ENCODE data around the gene MT3.

MT3 gene

DNA sequence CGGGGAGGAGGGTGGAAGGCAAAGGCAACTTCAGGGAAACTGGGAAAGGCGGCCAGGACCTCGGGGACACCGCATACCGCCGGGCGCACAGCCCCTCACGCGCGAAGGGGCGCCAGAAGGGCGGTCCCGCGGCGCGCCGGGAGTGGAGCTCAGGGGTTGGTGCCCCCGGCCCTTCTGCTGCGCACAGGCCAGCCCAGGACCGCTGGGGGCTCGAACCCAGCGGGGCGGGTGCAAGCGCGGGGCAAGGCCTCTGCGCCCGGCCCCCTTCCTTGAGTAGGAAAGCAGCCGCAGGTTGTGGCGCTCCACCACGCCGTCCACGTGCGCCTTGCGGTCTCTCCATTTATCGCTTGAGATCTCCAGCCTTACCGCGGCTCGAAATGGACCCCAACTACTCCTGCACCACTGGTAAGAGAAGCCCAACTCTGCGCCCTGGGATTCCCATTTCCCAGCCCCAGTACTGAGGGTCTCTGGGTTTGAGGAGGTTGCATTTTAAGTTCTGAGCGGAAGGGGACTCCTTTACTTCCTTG lies 46.2 kb downstream of the MT3 start:
- ChIA-PET POLR2A (ENCODE audit: low non-redundant PET) (no interaction called here), CTCF (no interaction called here)
- no peak overlapping the region for H3K27ac ChIP-seq
- TF ChIP-seq, protein P1, sequence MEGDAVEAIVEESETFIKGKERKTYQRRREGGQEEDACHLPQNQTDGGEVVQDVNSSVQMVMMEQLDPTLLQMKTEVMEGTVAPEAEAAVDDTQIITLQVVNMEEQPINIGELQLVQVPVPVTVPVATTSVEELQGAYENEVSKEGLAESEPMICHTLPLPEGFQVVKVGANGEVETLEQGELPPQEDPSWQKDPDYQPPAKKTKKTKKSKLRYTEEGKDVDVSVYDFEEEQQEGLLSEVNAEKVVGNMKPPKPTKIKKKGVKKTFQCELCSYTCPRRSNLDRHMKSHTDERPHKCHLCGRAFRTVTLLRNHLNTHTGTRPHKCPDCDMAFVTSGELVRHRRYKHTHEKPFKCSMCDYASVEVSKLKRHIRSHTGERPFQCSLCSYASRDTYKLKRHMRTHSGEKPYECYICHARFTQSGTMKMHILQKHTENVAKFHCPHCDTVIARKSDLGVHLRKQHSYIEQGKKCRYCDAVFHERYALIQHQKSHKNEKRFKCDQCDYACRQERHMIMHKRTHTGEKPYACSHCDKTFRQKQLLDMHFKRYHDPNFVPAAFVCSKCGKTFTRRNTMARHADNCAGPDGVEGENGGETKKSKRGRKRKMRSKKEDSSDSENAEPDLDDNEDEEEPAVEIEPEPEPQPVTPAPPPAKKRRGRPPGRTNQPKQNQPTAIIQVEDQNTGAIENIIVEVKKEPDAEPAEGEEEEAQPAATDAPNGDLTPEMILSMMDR (conservative IDR thresholded peaks at IDR 0.05; ENCODE audit: low read depth): no peak
- no peak for DNase-seq (ENCODE audit: low spot score)

DNA sequence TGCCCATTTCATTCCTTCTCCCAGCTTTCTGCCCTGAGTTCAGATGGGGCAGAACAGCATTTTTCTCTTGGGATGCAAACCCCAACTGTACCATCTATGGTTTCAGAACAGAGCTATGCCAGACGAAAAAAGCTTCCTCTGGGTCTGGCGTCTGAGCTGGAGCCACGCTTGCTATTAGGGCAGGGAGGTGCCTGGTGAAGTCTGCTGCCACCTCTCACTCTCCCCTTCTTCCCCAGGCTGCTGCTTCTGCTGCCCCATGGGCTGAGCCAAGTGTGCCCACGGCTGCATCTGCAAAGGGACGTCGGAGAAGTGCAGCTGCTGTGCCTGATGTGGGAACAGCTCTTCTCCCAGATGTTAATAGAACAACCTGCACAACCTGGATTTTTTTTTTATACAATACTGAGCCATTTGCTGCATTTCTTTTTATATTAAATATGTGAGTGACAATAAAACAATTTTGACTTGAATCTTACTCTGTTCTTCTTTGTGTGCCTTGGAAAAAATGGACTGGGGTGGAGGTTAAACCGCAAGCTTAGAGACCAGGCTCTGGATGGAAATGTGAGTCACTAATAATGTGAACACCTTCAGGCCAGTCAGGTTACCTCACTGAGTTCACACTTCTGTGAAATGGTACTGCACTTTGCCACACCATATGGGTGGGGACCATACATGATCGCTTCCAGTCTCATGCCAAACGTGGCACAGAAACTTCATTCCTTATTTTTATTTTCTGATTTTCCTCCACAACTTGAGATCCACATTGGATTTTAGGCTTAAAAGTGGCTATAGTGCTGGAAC lies 47.5 kb downstream of the MT3 start:
- no peak for DNase-seq (ENCODE audit: low spot score)
- ChIA-PET POLR2A (ENCODE audit: low non-redundant PET) (no interaction called here), CTCF (no interaction called here)
- no peak overlapping the region for H3K27ac ChIP-seq
- TF ChIP-seq, protein P1 (conservative IDR thresholded peaks at IDR 0.05; ENCODE audit: low read depth): no peak

DNA sequence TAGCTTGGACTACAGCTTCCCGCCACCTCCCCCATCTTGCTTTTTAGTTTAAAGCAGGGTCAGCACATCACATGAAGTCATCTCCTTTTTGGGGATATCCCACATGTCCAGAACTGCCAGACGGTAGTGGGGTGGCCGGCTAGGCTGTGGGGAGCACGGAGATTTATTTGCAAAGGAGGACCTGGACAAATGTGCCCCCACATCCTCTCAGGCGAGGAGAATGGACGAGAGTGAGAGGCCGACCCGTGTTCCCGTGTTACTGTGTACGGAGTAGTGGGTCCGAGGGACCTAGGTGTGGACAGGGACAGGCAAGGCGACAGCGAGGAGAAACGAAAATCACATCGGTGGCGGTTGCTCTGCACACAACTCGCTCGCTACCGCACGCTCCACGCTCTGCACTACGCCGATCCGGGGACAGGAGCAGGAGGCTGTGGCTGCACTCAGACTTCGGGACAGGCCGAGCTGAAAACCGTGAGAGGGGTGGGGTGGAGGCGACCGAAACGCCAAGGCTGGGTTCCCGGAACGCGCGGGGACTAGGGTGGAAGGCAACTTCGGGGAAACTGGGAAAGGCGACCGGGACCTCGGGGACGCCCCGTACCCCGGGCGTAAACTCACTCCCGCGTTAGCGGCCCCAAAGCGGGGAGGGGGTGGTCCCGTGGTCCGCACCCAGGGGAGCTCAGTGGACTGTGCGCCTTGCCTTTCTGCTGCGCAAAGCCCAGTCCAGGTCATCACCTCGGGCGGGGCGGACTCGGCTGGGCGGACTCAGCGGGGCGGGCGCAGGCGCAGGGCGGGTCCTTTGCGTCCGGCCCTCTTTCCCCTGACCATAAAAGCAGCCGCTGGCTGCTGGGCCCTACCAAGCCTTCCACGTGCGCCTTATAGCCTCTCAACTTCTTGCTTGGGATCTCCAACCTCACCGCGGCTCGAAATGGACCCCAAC lies 48.8 kb downstream of the MT3 start, which contains the start of gene MT1A:
Gene MT1A (plus strand): TSS at position 853 of the 937 bp plus-strand sequence. CDS start 73 bp downstream, at position 926.
- no peak for DNase-seq (ENCODE audit: low spot score)
- no peak within 1 kb of the TSS for H3K27ac ChIP-seq

DNA sequence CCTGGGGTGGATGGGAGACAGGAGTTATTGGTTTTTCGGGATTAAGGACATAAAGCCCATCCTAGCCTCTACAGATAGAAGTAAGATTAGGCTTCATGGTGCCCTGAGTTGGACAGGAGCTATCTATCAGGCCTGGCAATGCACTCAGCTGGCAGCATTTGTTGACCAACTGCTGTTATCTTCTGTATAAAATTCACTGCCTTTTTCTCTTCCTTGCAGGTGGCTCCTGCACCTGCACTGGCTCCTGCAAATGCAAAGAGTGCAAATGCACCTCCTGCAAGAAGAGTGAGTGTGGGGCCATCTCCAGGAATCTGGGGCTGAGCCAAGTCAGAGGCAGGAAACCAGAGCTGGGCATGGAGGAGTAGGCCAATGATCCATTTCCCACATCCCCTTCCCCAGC lies 49.7 kb downstream of the MT3 start:
- H3K27ac ChIP-seq: no peak overlapping the region
- CTCF ChIA-PET: interaction anchor here (0.7 kb wide), 1 partner anchor 59 kb away, joined by 3 read pairs; no protein-coding TSS in a partner anchor
- POLR2A ChIA-PET (ENCODE audit: low non-redundant PET): no interaction called here

More for the DNA sequence above, 48.8 kb downstream of the MT3 start, which contains the start of gene MT1A:
- POLR2A ChIA-PET (ENCODE audit: low non-redundant PET): no interaction called here
- CTCF ChIA-PET: interaction anchor here (0.7 kb wide), 1 partner anchor 58 kb away, joined by 3 read pairs; no protein-coding TSS in a partner anchor
- TF ChIP-seq, protein P1 (conservative IDR thresholded peaks at IDR 0.05; ENCODE audit: low read depth): no peak

DNA sequence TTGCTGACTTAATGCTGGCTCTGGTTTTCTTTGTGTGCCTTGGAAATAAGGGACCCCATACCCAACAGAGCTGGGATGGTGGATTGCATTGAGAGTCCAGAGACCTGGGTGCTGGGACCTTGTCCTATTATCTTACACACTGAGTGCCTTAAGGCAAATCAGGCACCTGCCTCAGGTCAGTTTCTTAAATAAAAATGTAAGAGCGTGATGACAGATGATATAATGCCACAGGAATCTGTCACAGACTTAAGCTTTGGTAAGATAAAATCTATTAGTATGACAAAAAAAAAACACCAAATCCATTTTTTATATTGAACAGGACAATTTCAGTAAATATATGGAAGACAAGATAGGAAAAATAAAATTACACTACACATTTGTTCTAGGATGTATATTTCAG lies 50.7 kb downstream of the MT3 start:
- TF ChIP-seq, protein P1 (conservative IDR thresholded peaks at IDR 0.05; ENCODE audit: low read depth): no peak
- CTCF ChIA-PET: interaction anchor here (0.6 kb wide), 1 partner anchor 58 kb away, joined by 3 read pairs; no protein-coding TSS in a partner anchor
- no peak for DNase-seq (ENCODE audit: low spot score)
- POLR2A ChIA-PET (ENCODE audit: low non-redundant PET): no interaction called here
- H3K27ac ChIP-seq: no peak overlapping the region

More for the DNA sequence above, 49.7 kb downstream of the MT3 start:
- no peak for DNase-seq (ENCODE audit: low spot score)
- TF ChIP-seq, protein P1 (conservative IDR thresholded peaks at IDR 0.05; ENCODE audit: low read depth): no peak

All from RWPE1 (cell line).